GM12891 (cell line): ENCODE data around the gene TCERG1L.
"Not testable (repeated sequence)": the region's sequence is repeated elsewhere in the genome, so short reads cannot be mapped to it uniquely, and the experiment has no call there.

Source experiments
- DNase-seq: peaks from one replicate; pipeline ENCODE4 v3.0.0; 2011; ENCODE audit warnings: low spot score; ENCODE audit not compliant: insufficient read length
- FAIRE-seq: peaks from 2 replicates; lab custom pipeline; 2011; peaks lifted over from hg19 to GRCh38; lab: Jason Lieb, UNC
- PAX5 ChIP-seq: IDR thresholded peaks from 2 replicates; pipeline ENCODE4 v1.6.1; 2011; ENCODE audit warnings: low read length, moderate library complexity, mild to moderate bottlenecking; ENCODE audit not compliant: insufficient read depth, severe bottlenecking
- POLR2A ChIP-seq: IDR thresholded peaks from 2 replicates; pipeline ENCODE4 v1.6.1; 2011; ENCODE audit warnings: low read depth, low read length, control low read depth
- POLR2AphosphoS5 ChIP-seq: IDR thresholded peaks from 2 replicates; pipeline ENCODE4 v1.6.1; 2011; ENCODE audit warnings: low read depth, low read length, control low read depth
- POU2F2 ChIP-seq: IDR thresholded peaks from 2 replicates; pipeline ENCODE4 v1.6.1; 2011; ENCODE audit warnings: low read depth, mild to moderate bottlenecking, control low read depth, low read length, moderate library complexity
- SPI1 ChIP-seq: IDR thresholded peaks from 2 replicates; pipeline ENCODE4 v1.6.1; 2011; ENCODE audit warnings: low read depth, low read length, control low read depth
- TAF1 ChIP-seq: IDR thresholded peaks from 2 replicates; pipeline ENCODE4 v1.6.1; 2011; ENCODE audit warnings: low read depth, low read length, control low read depth

TCERG1L gene

DNA sequence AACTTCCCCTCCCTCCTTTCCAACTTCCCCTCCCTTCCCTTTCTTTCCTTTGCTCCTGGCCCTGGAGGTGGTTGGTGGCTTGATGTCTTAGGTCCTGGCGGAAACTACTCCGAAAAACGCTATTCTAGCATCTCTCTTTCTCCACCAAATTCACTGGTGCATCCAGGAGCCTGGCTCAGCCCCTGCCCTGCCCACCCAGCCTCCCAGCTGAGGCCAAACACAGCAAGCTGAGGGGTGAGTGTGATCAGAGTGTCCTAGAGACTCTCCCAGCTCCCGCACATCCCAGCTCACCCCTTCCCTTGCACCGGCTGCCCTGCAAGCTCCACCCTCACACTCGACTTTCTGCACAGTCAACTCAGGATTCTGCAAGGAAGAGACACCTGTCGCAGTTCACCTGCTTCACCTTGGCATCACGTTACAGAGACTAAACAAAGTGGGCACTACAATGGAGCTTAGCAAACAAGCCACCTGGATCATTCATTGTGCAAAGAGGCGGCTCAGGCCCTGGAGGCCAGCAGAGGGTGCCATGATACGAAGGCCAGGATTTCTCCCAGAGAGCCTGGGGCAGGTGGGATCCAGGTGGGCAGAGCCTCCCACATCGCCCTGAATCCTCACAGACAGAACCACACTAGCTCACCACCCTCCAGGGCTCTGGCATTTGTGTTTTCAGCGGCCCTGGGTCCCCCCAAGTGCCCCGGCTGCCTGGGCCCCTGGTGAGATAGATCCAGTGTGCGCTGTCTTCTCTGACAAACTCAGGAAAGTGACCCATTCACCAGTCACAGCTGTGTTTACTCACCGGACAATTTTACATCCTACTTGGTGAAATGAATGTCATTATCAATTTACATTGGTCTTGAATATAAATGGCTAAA lies 169.6 kb downstream of the TCERG1L start:
- FAIRE-seq (no peak), DNase-seq (no peak)
- TF ChIP-seq PAX5 = no peak
- TF ChIP-seq SPI1 = no peak
- no peak for TF ChIP-seq POLR2AphosphoS5
- TF ChIP-seq TAF1 = no peak
- TF ChIP-seq POLR2A = no peak
- no peak for TF ChIP-seq POU2F2

DNA sequence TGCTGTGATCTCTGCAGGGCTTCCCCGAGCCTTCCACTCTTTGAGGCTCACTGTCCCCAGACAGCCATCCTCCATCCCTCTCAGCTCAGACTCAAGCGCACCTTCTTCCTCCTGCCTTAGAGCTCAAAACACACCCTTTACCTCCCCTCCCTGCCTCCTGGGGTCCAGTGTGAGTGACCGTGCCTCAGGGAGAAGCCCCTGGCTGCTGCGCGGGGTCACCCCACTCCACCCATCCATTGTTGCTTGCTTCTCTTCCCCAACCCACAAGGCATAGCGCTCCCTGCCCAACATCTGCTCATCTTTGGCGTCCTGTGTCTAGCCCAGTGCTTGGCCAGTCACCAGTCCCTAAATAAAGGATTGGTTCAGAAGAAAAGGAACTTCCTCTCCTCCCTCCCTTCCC lies 170.3 kb downstream of the TCERG1L start:
- no peak for DNase-seq
- TF ChIP-seq POU2F2 (no peak), TAF1 (no peak), POLR2AphosphoS5 (no peak), PAX5 (no peak), SPI1 (no peak), POLR2A (no peak)
- FAIRE-seq = no peak

DNA sequence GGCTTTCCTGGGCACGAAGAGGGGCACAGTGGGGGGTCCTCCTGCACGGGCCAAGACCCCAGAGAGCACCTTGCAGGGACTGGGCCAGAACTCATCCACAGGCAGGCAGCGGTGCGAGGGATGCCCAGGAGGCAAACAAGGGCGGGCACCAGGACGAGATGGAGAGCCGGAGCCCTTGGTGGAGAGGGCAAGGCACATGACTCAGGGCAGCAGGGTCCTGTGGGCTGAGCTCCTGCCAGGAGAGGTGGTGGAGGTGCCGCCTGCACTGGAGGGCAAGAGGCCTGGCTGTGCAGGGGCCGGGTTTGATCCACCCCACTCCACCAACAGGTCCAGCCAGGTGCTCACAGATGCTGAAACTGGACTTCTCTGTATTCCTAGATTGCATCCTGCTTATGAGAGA lies 170.9 kb downstream of the TCERG1L start:
- no peak for DNase-seq
- no peak for FAIRE-seq
- TF ChIP-seq POU2F2 (no peak), SPI1 (no peak), PAX5 (no peak), TAF1 (no peak), POLR2A (no peak), POLR2AphosphoS5 (no peak)

DNA sequence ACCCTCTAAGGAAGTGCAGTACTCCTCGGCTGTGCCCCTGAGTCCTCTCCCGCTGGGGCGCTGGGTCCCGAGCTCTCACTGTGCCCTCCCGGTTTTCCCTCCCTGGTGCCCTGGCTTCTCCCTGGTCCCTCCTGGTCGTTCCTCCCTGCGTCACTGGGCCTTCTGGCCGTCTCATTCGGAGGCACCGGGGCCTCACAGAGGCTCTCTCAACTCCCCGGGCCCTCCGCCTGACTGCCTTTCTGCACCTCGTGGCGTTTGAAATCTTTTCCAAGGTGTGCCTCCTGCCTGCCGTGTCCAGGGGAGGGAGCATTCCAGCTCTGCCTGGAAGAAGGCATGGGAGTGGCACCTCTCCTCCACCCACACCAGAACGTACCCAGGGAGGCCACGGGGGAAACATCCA lies 174.3 kb downstream of the TCERG1L start:
- no peak for DNase-seq
- no peak for FAIRE-seq
- TF ChIP-seq TAF1 = no peak
- TF ChIP-seq POLR2A = no peak
- TF ChIP-seq SPI1 = no peak
- no peak for TF ChIP-seq POLR2AphosphoS5
- no peak for TF ChIP-seq POU2F2
- no peak for TF ChIP-seq PAX5

DNA sequence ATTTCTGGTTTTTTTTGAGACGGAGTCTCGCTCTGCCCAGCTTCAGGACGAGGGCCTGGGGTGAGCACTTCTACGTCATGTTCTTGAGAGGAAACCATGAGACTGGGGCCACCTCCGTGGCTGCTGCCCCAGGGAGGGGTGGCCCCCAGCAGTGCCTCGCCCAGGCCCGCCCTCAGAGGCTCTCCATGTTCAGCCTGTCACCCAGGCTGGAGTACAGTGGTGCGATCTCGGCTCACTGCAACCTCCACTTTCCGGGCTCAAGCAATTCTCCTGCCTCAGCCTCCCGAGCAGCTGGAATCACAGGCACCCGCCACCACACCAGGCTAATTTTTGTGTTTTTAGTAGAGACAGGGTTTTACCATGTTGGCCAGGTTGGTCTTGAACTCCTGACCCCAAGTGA lies 175.2 kb downstream of the TCERG1L start:
- DNase-seq, FAIRE-seq: not testable (repeated sequence)

DNA sequence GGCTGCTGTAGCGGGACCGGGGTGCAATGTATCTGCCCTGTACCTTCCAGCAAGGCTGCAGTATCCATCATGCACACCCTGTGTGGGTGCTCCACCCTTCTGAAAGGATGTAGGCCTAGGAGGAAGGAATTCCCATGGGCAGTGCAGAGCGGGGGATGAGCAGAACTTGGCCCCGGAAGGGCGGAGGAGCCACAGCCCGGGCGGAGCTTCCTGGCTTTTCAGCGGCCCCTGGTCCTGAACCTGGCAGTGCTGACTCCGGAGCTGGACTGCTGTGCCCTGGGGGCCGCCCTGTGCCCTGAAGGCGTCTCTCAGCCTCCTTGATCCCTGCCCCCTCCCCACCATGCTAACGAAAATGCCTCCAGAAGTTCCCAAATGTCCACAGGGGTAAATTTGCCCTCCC lies 175.8 kb downstream of the TCERG1L start:
- TF ChIP-seq TAF1 (no peak), POU2F2 (no peak), POLR2A (no peak), SPI1 (no peak), POLR2AphosphoS5 (no peak), PAX5 (no peak)
- no peak for DNase-seq
- no peak for FAIRE-seq

DNA sequence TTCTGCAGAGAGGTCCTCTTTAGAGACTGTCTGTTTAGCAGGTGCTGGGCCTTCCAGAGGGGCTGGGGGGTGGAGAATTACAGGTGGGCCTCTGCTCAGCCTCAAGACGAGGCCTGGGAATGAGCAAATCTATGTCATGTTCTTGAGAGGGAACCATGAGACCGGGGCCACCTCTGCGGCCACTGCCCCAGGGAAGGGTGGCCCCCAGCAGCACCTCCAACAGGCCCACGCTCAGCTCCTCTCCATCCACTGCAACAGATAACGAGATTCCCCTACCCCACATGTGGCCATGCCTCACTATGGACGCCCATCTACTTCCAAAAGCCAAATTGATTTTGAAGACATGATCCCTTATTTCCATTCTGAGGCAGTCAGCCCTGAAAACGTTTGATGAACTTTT lies 176.9 kb downstream of the TCERG1L start:
- no peak for TF ChIP-seq POLR2AphosphoS5
- no peak for TF ChIP-seq SPI1
- no peak for TF ChIP-seq POU2F2
- TF ChIP-seq PAX5 = no peak
- no peak for TF ChIP-seq TAF1
- no peak for TF ChIP-seq POLR2A
- DNase-seq (no peak), FAIRE-seq (no peak)

DNA sequence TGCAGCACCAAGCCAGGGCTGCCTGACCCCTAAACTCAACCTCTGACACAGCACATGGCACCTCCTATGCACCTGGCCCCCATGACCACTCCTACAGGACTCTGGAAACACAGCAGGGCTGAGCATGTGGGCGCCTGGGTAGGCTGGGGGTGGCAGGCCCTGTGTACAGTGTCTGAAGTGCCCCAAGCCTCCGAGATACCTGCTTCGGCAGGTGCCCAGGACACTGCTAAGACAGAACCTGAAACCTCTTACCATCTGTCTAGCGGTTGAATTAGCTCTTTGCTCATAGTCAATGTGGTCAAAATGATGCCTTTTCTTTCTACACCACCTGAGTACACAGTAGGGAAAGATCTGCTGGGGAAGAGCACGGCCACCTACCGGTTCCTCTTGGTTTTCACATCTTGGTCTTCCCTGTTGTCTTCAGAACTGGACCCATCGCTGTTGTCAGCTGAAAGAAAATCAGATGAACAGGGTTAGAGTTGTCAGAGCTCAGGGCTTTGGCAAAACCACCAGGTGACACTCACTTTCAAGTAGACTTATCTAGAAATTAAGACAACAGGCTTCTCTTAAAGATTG lies 177.4 kb downstream of the TCERG1L start:
- FAIRE-seq (no peak), DNase-seq (no peak)
- TF ChIP-seq POLR2A (no peak), POLR2AphosphoS5 (no peak), PAX5 (no peak), TAF1 (no peak), POU2F2 (no peak), SPI1 (no peak)

DNA sequence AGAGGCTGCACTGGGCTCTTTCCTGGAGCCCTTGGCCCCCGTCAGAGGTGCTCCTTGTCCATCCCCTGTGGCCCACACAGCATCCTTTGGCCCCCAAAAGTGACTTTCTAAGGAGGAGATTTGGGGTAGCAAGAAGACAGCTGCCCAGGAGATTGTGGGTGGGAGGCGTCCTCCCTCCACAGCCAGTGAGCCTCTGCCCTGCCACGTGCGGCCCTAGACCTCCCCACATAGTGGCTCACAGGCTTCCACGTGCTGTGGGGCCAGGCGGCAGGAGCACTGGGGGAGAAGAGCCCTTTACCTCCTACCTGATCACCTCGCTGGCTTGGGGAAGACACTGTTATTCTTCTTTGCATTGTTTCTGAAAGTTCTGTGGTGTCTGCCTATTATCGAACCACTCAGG lies 178.8 kb downstream of the TCERG1L start:
- DNase-seq (no peak), FAIRE-seq (no peak)
- TF ChIP-seq SPI1 = no peak
